Activated CD4-positive, alpha-beta T cell treated with anti-CD3 and anti-CD28 coated beads, Interleukin-2, amount 50 U/mL, for 24 hours (primary cell): ENCODE measurements around the gene AUTS2.

Experiments
- DNase-seq, 2 donors: peaks; one replicate each; pipeline ENCODE4 v3.0.0-alpha.2; 2020; ENCODE audit warnings: low read depth in 1 of 2, low spot score in 1 of 2

Gene AUTS2

GRCh38 chr7:70660154-70660818 is 1062.0 kb downstream of the AUTS2 start:
- DNase-seq, result no peak

- DNase-seq, result no peak
Measured at GRCh38 chr7:70660819-70661191, 1062.5 kb downstream of the AUTS2 start.

GRCh38 chr7:70663680-70664079 is 1065.4 kb downstream of the AUTS2 start:
- DNase-seq, result no peak

GRCh38 chr7:70665997-70666396 is 1067.7 kb downstream of the AUTS2 start:
- DNase-seq, result no peak

- DNase-seq, result no peak
Measured at GRCh38 chr7:70667406-70667805, 1069.1 kb downstream of the AUTS2 start.

GRCh38 chr7:70668606-70669358 is 1070.5 kb downstream of the AUTS2 start:
- DNase-seq, result no peak

- DNase-seq, result no peak
Measured at GRCh38 chr7:70669854-70670253, 1071.6 kb downstream of the AUTS2 start.

- DNase-seq, result no peak
Measured at GRCh38 chr7:70670288-70670687, 1072.0 kb downstream of the AUTS2 start.

GRCh38 chr7:70673778-70674570 is 1075.7 kb downstream of the AUTS2 start:
- DNase-seq, result no peak

GRCh38 chr7:70674571-70675010 is 1076.3 kb downstream of the AUTS2 start:
- DNase-seq, result no peak

- DNase-seq, result no peak
Measured at GRCh38 chr7:70676243-70676642, 1078.0 kb downstream of the AUTS2 start.

- no peak for DNase-seq
Measured at GRCh38 chr7:70678621-70679251, 1080.5 kb downstream of the AUTS2 start.

- DNase-seq, result no peak
Measured at GRCh38 chr7:70679661-70680060, 1081.4 kb downstream of the AUTS2 start.

- no peak for DNase-seq
Measured at GRCh38 chr7:70680306-70680705, 1082.0 kb downstream of the AUTS2 start.

- no peak for DNase-seq
Measured at GRCh38 chr7:70680743-70681468, 1082.6 kb downstream of the AUTS2 start.

- DNase-seq, result no peak
Measured at GRCh38 chr7:70681469-70682350, 1083.4 kb downstream of the AUTS2 start.

GRCh38 chr7:70684173-70684572 is 1085.9 kb downstream of the AUTS2 start:
- no peak for DNase-seq

GRCh38 chr7:70693321-70693685 is 1095.0 kb downstream of the AUTS2 start:
- DNase-seq, result no peak

- DNase-seq, result no peak
Measured at GRCh38 chr7:70693686-70694433, 1095.6 kb downstream of the AUTS2 start.
